Mesenteric fat pad (tissue), 1 donor: Measurements from ENCODE around the gene SIRT6. TPM values are rescaled to one million over a fixed set of nuclear protein-coding genes. Genes with fewer than 3 reads are reported as not detected.
"Not testable (repeated sequence)": the region's sequence is repeated elsewhere in the genome, so short reads cannot be mapped to it uniquely, and the experiment has no call there.

Source experiments
- DNase-seq: peaks from one replicate; pipeline ENCODE4 v3.0.0-alpha.2; 2020; ENCODE audit warnings: low spot score
- total RNA-seq: library from RNA; stranded (reverse); fragmentation: NEBNext Ultra II Directional; extraction: Animal tissue kit (Norgen Biotek cat#: 25700); gene quantifications from one replicate; pipeline ENCODE4 v1.2.1, GENCODE V29; 2021
- donor health status: DM: yes; HTN: yes; CAD: no.

The SIRT6 gene
- total RNA-seq, 1 donor from 2014 or later: 20.7 TPM

GRCh38 chr19:4200940-4201542 is 18.7 kb upstream of the SIRT6 start:
- DNase-seq: no peak

GRCh38 chr19:4199699-4200293 is 17.4 kb upstream of the SIRT6 start:
- no peak for DNase-seq

- DNase-seq: no peak
Measured at GRCh38 chr19:4198467-4199126, 16.2 kb upstream of the SIRT6 start.

GRCh38 chr19:4197625-4198466 is 15.5 kb upstream of the SIRT6 start:
- DNase-seq: no peak

GRCh38 chr19:4197228-4197624 is 14.9 kb upstream of the SIRT6 start:
- DNase-seq: no peak

GRCh38 chr19:4196587-4197148 is 14.3 kb upstream of the SIRT6 start:
- DNase-seq: no peak

- DNase-seq: no peak
Measured at GRCh38 chr19:4196009-4196408, 13.6 kb upstream of the SIRT6 start.

- DNase-seq: no peak
Measured at GRCh38 chr19:4194353-4194752, 12.0 kb upstream of the SIRT6 start.

GRCh38 chr19:4192537-4192936 is 10.2 kb upstream of the SIRT6 start:
- DNase-seq: not testable (repeated sequence)

- no peak for DNase-seq
Measured at GRCh38 chr19:4189641-4190040, 7.3 kb upstream of the SIRT6 start.

GRCh38 chr19:4187313-4188122 is 5.2 kb upstream of the SIRT6 start:
- DNase-seq: no peak

GRCh38 chr19:4186087-4186993 is 4.0 kb upstream of the SIRT6 start:
- no peak for DNase-seq

- DNase-seq: no peak
Measured at GRCh38 chr19:4185413-4186086, 3.2 kb upstream of the SIRT6 start.

GRCh38 chr19:4184718-4185352 is 2.5 kb upstream of the SIRT6 start:
- no peak for DNase-seq

- no peak for DNase-seq
Measured at GRCh38 chr19:4183967-4184717, 1.8 kb upstream of the SIRT6 start.

- no peak for DNase-seq
Measured at GRCh38 chr19:4181053-4181508, 1.3 kb downstream of the SIRT6 start.

- DNase-seq: no peak
Measured at GRCh38 chr19:4178990-4179389, 3.4 kb downstream of the SIRT6 start.

- DNase-seq: no peak
Measured at GRCh38 chr19:4177146-4177545, 5.2 kb downstream of the SIRT6 start.
